Mammary microvascular endothelial cell (primary cell): ENCODE results near the gene DISP3. TPM values are rescaled to one million over a fixed set of nuclear protein-coding genes. Genes with fewer than 3 reads are reported as not detected.

Source experiments
- total RNA-seq: library from RNA; depleted of rRNA; stranded (reverse); fragments of >200 nt; gene quantifications from 2 replicates; pipeline ENCODE4 v1.2.3, GENCODE V29; 2015

The DISP3 gene, protein sequence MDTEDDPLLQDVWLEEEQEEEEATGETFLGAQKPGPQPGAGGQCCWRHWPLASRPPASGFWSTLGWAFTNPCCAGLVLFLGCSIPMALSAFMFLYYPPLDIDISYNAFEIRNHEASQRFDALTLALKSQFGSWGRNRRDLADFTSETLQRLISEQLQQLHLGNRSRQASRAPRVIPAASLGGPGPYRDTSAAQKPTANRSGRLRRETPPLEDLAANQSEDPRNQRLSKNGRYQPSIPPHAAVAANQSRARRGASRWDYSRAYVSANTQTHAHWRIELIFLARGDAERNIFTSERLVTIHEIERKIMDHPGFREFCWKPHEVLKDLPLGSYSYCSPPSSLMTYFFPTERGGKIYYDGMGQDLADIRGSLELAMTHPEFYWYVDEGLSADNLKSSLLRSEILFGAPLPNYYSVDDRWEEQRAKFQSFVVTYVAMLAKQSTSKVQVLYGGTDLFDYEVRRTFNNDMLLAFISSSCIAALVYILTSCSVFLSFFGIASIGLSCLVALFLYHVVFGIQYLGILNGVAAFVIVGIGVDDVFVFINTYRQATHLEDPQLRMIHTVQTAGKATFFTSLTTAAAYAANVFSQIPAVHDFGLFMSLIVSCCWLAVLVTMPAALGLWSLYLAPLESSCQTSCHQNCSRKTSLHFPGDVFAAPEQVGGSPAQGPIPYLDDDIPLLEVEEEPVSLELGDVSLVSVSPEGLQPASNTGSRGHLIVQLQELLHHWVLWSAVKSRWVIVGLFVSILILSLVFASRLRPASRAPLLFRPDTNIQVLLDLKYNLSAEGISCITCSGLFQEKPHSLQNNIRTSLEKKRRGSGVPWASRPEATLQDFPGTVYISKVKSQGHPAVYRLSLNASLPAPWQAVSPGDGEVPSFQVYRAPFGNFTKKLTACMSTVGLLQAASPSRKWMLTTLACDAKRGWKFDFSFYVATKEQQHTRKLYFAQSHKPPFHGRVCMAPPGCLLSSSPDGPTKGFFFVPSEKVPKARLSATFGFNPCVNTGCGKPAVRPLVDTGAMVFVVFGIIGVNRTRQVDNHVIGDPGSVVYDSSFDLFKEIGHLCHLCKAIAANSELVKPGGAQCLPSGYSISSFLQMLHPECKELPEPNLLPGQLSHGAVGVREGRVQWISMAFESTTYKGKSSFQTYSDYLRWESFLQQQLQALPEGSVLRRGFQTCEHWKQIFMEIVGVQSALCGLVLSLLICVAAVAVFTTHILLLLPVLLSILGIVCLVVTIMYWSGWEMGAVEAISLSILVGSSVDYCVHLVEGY (N-terminal part only)
- total RNA-seq = 0.05 TPM in 1 of 2 replicates, not detected in the other

GRCh38 chr1:11478571-11479374, at the start of gene DISP3:
Gene DISP3, plus strand, starts transcription at chr1:11479155. Its CDS starts 21,838 bp downstream, at chr1:11500993.

Other genes with a start within 250 kb of the DISP3 start
- 46.5 and 50.9 TPM in 2 replicates for gene MTOR, start 216.6 kb upstream of the DISP3 start, total RNA-seq
- 8.8 and 14.0 TPM in 2 replicates for gene UBIAD1, start 206.0 kb upstream of the DISP3 start, total RNA-seq
- 0.74 TPM in 1 of 2 replicates, not detected in the other for gene FBXO2, start 175.3 kb downstream of the DISP3 start, total RNA-seq
- gene FBXO44, start 175.7 kb downstream of the DISP3 start, total RNA-seq = 5.3 and 6.3 TPM in 2 replicates
- 6.2 and 7.4 TPM in 2 replicates for gene FBXO6, start 185.0 kb downstream of the DISP3 start, total RNA-seq
- 43.5 and 49.7 TPM in 2 replicates for gene MAD2L2, start 202.0 kb downstream of the DISP3 start, total RNA-seq
- gene DRAXIN, start 212.6 kb downstream of the DISP3 start, total RNA-seq = 0.25 and 0.27 TPM in 2 replicates